GM21737 (cell line): Measurements from ENCODE around the gene WDFY2.
A peak's percentile ranks its signal among the peaks of the same experiment; 100 is the strongest.
"Not testable (repeated sequence)": the region's sequence is repeated elsewhere in the genome, so short reads cannot be mapped to it uniquely, and the experiment has no call there.

Source experiments
- ATAC-seq: cut with Tn5 transposase; IDR thresholded peaks from one replicate; pipeline ENCODE4 v1.9.1; 2021; ENCODE audit warnings: mild to moderate bottlenecking, moderate library complexity; ENCODE audit not compliant: unreplicated experiment

The WDFY2 gene

DNA sequence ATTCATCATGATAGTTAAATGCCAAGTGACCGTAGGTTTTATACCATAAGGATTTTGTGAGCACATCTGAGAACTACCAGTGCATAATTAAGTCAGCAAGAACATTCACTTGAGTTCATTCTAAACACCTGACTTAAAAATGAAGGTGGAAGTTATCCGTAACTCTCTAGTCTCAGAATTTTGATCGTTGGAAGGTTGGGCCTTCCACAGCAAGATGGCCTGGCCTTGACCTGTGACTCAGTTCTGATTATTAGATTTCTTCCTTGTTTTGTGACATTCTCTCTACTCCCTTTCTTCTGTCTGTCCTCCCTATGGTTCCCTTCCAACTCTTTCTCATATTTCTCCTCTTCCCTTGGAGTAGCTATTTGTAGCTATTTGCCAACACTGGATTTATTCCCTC lies 20.0 kb upstream of the WDFY2 start:
- ATAC-seq, result no peak

DNA sequence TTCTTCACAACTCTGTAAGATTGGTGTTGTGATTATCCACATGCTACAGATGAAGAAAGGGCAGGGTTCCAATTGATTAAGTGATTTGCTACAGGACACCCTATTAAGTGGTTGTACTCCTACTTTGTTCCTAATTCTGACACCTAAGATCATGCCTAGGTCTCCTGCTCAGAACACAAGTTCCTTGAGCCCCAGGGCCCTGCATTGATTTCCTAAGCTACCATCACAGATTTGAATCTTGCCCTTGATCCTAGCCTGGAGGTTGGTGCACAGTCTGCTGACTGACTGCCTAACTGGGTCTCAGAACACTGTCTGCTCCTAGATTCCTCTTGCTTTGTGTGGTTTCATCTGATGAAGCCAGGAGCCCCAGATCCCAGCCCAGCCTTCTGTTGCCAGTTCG lies 19.6 kb upstream of the WDFY2 start:
- ATAC-seq, result no peak

DNA sequence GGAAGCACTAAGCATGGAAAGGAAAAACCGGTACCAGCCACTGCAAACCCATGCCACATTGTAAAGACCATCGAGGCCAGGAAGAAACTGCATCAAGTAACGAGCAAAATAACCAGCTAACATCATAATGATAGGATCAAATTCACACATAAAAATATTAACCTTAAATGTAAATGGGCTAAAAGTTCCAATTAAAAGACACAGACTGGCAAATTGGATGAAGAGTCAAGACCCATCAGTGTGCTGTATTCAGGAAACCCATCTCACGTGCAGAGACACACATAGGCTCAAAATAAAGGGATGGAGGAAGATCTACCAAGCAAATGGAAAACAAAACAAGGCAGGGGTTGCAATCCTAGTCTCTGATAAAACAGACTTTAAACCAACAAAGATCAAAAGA lies 15.3 kb upstream of the WDFY2 start:
- ATAC-seq, result not testable (repeated sequence)

DNA sequence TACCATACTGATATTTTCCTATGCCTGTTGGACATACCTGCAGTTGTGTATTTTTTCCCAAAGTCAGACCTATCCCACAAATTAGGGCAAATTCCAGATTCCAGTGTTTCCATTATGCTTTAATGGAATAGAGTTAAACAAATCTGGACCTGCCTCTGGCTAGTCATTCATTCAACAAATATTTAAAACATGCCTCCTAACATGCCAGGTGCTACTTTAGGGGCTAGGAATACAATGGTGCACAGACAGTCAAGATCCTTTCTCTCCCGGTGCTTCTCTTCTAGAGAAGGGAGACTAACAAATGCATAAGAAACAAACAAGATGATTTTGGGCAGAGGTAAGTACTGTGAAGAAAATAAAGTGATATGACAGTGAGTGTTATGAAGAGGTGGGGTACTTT lies 7.5 kb upstream of the WDFY2 start:
- ATAC-seq, result no peak

DNA sequence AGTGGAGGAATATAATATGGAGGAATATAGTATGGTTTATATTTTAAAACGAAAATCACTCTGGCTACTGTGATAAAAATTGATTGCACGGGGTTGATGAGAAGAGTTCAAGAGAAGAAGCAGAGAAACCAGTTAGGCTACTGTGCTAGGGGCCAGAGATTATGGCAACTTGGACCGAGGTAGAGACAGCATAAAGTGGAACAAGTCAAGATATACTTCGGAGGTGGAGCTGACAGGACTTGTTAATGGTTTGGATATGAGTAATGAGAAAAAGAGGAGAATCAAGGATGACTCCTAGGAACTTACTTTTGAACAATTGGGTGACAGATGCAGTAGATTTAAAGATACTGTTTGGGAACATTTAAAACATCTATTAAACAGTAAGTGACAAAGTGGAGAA lies 6.6 kb upstream of the WDFY2 start:
- ATAC-seq, result no peak

DNA sequence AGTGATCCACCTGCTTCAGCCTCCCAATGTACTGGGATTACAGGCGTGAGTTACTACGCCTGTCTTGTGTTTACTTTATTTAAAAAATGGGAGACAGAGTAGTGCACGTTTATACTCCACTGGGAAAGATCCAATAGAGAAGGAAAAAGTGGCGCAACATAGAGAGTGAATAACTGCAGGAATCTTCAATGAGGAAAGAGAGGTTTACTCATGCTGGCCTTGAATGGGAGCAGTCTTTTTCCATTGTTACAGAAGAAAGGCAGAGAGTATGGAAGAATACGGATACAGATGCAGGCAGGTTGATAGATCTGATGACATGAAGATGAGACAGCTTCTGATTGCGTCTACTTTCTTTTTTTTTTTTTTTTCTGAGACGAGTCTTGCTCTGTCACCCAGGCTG lies 4.6 kb upstream of the WDFY2 start:
- ATAC-seq, result no peak

DNA sequence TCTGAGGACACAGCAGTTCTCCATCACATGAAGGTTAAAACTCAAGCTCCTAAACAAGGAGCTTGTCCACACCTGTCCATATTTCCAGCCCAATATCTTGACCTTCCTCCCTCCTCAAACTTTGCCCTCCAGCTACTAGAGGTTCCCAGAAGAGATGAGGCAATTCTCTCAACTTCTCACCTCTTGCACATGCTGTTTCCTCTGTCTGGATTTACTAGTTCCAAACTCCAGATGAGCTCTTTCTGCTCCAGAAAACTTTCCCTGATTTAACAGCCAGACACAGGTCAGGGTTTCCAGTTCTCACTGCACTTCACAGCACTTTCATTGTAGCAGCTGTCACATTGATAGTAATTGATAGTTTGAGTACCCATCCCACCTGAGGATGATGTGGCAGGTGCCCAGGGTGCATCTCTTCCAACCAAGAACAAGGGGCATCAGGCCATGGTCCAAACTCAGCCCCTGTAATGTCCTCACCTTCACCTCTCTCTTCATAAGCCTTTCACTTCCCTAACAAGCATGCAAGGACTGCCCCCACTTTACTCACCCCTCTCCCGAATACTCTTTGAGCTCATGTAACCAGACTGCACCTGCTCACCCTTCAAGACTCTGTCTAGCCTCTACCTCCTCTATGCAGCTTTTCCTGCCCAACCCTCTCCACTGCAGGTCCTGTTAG lies 3.0 kb upstream of the WDFY2 start:
- no peak for ATAC-seq

DNA sequence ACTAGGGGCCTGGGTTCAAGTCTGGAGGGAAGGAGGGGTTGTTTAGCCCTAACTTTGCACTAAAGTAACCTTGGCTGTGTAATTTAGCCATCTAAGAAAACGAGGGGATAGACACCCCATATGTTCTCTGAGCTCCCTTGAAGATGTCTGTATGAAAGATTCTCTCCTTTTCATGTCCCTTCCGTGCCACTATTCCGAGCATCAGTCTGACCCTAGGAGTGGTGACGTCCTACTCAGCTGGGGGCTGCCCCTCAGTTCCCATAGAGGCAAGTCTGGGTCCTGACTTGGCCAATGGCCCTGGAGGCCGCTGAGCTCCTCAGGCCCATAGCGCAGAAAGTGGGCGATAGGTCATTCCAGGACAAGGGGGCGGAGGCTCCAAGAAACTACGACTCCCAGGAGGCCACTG lies 790 bp upstream of the WDFY2 start:
- ATAC-seq, result no peak

DNA sequence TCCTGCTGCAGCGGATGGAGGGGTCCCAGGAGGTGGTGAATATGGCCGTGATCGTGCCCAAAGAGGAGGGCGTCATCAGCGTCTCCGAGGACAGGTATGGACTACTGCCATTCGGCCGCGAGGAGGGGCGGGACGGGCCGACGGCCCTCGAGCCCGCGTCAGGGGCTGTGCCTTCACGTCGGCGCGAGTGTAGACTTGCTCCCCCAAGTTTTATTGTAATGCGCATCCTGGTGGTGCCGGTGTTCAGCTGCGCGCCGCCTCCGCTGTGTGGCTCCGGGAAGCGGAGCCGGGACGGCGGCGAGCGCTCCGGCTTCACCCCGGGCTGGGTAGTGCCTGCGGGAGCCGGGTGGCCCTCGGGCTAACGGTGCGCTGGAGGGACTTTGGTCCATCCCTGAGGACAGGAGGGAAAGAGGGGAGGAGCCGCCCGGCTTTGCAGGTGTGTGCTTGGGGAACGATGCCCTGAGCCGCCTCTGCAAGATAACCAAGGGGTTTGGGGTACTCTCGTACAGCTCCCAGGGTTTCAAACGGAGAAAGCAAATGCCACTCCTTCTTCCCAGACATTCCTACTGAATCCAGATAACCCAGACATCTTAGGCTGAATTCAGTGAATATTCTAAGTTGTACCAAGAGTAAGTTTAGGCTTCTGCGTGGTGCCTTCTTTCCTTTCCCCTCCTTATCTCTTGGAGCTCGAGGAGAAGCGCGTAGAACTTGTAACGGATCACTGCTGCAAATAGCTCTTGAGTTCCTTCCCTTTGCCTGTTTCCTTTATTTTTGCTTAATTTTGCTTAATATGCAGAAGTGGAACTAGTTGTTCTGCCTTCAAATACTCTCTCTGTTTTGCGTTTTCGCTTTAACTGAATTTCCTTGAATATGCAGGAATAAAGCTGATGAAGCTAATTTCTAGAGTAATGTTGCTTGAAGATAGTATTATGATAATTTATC lies 740 bp downstream of the WDFY2 start:
- ATAC-seq, result peak; percentile 28

DNA sequence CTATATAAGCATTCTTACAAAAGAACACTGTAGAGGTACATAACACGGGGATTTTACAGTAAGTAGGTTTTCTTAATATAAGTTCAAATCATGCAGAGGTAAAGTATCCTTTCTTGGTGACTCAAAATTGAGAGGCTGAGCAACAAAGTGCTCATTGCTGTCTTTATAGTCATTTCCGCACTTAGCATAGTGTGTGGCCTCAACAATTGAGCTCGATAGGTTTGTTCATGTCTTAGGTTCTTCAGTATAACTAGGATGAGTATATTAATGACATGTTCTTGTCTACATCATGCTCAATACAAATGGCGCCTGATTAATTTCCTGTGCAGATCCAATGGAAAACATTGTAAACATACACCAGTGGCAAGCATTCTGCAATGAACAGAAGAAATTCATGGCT lies 1.4 kb downstream of the WDFY2 start:
- ATAC-seq, result no peak

DNA sequence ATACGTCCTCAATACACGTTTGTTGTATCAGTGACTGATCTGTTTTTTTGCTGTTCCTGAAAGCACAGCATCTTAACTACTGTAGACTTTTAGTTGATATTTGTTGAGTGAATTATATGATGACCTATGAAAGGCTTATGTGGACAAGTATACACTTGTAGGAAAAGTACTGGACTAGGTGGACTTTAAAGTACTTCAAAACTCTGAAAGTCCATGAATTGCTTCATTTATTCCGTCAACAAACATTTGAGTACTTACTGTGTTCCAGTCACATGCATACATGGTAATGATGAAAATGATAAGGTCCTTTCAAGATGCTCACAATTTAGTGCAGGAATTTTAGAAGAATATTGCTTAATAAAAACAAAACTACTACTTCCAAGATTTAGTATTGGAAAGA lies 3.1 kb downstream of the WDFY2 start:
- no peak for ATAC-seq

DNA sequence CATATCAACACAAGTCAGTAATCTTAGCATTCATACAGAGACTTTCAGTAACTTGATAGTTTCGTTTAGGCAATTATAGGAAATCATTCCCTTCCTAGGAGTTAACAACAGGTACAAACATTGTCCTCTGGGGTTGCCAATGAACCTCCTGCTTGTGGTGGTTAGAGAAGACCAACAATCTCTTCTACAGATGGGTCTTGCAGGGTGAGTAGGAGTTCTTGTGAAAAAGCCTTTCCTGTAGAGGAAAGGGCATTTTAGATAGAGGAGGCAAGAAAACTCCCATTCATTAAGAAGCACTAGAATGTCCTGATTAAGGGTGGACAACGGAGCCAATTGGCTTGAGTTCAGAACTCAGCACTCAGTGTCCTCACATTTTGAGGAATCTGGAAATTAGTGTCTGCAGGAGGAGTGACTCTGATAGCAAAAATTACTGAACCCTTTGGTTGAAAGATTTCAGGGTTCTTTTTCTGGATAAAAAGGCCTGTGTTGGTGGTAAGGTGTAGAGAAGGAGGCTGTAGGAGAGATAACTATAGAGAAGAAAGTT lies 4.2 kb downstream of the WDFY2 start:
- no peak for ATAC-seq

DNA sequence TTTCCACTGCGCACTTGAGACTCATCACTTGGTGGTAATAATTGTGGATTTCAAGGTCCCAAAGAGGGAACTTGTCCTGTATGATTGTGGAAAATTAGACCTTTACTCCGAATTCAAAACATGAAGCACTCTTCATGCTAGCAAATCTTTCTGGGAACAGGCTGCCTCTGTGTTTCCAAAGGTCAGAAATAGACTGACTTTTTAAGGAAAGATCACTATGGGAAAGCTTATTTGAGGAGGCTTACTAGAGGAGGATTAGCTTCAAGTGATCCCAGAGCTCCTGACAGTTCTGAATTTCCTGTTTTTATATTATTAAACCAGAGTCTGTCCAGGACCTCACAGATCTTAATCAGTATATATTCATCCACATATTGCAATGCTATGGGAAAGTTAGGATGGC lies 5.5 kb downstream of the WDFY2 start:
- no peak for ATAC-seq

DNA sequence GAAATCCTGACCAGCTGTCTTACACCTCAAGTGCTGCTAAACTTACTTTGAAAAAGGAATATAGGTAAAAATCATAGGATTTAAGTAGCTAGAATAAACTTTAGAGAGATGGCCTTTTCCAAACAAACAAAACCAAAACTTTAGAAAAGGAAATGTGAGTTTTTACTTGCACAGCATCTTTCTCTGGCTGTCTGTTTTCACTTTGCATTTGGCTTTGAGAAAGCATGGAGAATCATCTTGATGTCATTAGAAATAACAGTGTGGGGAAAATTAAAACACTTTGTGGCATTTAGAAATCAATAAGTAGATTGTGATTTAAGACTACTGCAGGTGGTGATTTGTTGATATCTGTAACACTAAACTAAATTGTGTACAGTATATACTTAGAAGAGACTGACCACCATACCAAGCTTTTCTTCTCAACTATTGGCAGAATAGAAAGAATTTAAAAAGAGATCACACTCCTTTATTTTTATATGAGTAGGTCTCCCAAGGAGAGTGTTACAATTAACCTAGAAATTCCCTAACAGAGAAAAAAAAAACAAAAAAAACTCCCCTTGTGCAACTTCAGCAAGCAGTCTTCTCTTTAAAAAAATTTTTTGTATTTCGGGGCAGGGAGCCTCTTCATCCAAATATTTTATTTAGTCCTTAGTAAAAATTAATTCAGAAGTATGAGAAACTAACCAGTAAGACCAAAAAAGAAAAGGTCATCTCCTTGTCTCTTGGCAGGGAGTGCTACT lies 6.1 kb downstream of the WDFY2 start:
- no peak for ATAC-seq

DNA sequence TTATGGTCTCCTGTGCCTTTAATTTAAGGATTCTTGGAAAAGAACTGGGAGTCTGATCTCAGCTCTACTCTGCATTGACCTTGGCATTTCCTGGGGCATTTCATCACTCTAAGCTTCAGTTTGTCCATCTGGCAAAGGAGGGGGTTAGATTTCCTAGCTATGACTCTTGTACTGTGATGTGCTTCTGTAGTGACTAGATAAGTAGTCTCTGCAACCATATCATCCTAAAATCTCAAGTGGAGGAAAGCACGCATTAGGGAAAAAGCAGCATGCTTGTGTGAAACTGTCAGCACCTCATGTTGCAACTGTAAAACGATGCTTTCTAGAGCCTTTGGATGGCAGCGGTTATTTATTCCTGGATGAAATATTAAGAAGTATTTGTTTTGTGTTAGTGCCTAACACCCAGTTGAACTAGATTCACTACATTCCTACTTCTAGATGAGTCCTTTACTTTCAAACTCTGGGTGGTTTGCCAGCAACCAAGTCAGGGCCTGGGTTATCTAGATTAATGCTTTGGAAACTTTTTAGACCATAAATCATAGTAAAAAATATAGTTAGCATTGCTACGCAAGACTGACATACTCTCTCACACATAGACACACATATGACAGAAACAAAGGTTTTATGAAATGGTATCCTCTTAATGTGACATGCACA lies 6.8 kb downstream of the WDFY2 start:
- no peak for ATAC-seq

DNA sequence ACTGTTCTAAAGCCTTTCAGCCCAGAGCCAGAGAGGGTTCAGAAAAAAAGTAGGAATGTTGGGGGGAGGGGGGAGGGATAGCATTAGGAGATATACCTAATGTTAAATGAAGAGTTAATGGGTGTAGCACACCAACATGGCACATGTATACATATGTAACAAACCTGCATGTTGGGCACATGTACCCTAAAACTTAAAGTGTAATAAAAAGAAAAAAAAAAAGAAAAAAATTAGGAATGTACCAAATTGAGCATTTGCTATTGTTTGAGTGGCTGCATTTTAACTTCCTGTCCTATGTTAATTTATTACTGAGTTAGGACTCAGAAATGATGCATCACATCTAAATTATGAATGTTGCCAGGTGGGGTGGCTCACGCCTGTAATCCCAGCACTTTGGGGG lies 7.7 kb downstream of the WDFY2 start:
- not testable (repeated sequence) for ATAC-seq

DNA sequence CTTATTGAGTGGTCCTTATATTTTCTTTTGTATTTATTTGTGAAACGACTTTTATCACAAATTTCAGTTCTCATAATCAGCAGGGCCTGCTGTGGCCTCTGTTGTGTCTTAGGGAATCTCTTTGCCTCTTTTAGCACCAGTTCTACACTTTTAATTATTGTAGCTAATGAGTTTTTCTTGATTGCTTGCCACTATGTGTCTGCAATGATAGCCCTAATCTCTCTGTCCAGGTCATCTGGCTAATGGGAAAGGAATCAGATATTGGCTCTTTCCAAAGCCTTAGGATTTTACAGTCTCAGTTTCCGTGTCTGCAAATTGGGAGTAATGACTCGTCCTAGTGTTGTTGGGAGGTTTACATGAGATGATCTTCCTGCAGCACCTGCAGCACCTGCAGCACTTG lies 10.2 kb downstream of the WDFY2 start:
- ATAC-seq, result no peak

DNA sequence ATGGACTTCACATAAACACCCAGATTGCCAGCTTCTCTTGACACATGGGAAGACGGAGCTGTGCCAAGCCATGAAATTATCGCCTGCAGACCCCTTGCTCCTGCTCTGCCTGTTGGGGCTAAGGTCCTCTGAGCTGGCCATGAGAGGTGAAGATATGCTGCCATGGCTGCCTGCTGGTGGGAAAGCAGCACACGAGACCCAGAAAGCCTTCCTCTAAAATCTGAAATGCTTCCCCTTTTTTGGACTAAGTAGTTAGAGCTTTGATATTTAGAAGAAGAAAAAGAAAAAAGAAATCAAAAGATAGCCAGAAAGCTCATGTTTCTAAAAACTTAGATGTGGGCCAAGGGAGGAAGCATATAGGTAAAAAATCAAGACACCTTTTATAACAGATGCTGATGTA lies 11.2 kb downstream of the WDFY2 start:
- ATAC-seq, result no peak

DNA sequence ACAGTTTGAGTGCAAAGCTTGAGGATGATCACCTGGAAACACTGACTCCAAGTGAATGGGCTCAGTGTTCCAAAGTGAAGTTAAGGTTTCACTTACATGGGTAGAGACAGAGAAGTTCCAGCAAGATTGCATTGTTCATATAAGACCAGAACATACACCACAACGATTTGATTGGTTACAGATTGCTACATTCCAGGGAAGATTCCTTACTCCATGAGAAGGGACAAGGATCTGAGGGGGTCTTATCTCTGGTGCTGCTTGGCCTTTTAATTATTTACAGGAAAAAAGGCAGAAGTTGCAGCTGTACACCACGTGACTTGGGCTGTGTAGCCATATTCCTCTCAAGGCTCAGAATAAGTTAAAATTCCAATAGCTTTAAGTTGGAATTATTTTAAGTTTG lies 12.3 kb downstream of the WDFY2 start:
- ATAC-seq, result no peak

DNA sequence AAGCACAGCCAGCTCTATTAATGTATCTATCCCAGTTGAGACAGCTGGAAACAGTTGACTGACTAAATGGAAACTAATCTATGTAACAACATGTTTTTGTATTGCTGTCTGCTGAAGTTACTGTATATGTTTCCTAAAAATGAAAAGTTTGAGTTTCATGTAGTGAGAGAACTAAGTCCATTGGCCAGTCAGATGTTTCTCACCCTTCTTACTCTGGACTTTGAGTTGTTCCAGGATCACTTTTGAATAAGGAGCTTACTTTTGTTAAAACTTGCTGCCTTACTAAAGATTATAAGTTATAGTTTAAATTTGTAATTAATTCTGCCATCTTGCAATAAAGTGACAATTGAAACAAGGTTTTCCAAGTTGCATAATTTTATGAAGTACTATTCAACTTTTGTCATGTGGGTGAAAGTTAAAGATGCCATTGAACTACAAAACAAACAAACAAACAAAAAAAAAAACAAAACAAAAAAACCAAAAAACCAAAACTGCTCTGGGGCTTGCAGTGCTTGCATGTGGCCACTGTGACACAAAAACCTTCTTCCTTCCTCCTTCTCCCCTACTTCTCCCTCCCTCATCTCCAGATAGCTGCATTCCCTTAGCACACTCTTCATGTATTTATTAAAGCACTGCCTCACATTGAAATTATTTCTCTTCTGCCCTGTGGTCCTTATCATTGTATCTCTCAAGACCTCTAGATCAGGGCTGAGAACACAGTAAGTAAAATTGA lies 15.3 kb downstream of the WDFY2 start:
- no peak for ATAC-seq
